Measurements from ENCODE around the gene BICRAL. TPM values are rescaled to one million over a fixed set of nuclear protein-coding genes. Genes with fewer than 3 reads are reported as not detected.

The BICRAL gene
- total RNA-seq, 2 donors from 2014 or later = 21.0 to 26.2 TPM

GRCh38 chr6:42783177-42783875, 1.5 kb downstream of the BICRAL start:
- no peaks in the 10 kb centered on the region for H3K4me1 ChIP-seq (replicated peaks)
- no peaks in the 10 kb centered on the region for H3K9me3 ChIP-seq
- H3K27me3 ChIP-seq (replicated peaks; ENCODE audit: insufficient read depth) = no peaks in the 10 kb centered on the region
- peak overlapping the region; percentile 67 to 98 for H3K4me3 ChIP-seq
- no peaks in the 10 kb centered on the region for H3K36me3 ChIP-seq
- peak overlapping the region; percentile 98 to 100 for H3K27ac ChIP-seq
- TF ChIP-seq POLR2A (IDR thresholded peaks at IDR 0.05) (peak; percentile 15), POLR2AphosphoS5 (IDR thresholded peaks at IDR 0.05) (peak; percentile 45), CTCF (IDR thresholded peaks at IDR 0.05) (no peak)
- intact Hi-C loops (cut with DNase I) = no loop called here
- under 1% methylated on average over 70 of the region's 79 CpGs for WGBS
- DNase-seq (ENCODE audit: low spot score) = peak; percentile 68

DNA sequence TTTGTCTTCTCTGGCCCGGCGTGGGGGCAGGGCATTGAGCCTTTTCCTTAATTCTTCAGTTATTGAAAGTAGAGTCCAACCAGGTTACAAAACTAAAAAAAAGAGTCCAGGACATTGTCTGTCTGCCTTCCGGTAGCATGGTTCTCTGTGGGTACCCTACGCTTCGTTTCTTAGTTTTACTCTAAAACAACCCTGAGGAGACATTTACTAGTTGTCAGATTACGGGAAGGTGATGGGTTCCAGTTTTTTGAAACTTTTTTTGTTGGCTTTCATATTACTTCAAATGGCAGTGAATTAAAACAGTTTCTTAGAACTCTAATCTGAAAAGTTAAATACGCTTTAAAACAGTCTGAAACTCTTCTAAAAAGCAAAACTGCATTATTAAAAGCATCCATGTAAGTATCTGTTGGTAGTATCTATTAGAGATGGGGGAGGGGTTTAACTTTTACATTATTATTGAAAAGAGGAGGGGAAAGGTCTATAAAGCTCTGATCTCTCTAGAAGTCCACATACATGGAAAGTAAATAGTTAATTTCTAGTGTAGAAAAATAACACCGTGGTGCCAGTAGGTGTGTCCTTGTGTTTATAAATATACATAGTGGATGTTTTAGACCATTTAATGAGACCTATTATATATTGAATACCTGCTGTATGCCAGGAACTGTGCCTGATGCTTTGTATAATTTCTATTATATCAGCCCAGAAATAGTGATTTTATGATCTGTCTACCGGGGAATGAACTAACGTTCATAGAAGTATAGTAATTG, 2.2 kb downstream of the BICRAL start:
- DNase-seq (ENCODE audit: low spot score) = no peak

DNA sequence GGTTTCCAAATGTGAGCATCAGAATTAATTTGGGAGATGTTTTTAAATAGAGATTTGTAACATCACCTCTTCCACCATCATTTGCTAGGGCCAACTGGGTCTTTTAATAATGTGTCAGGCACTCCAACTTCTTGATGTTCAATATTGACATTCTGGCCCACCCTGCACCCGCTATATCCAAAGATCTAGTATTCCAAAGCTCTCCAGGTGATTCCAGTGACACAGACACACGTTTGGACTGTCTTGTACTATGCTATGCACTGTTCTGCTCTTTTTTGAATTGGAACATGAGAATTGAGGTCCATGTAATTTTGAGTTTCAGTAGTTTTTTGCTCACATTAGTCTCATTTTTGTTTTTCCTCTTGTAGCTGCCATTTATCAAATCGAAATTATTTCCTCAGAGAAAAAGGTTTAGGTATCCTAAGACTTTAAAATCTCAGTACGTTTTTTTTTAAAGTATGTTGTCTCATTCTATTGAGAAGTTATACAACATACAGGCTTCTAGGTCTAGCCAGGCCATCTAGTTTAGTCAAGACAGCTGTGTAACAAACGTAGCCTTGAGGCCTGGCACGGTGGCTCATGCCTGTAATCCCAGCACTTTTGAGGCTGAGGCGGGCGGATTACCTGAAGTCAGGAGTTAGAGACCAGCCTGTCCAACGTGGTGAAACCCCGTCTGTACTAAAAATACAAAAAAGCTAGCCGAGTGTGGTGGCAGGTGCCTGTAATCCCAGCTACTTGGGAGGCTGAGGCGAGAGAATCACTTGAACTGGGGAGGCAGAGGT, 3.1 kb downstream of the BICRAL start:
- H3K36me3 ChIP-seq = no peaks in the 10 kb centered on the region
- DNase-seq (ENCODE audit: low spot score) = no peak
- intact Hi-C loops (cut with DNase I) = loop anchor here (5.0 kb wide), 2 partner anchors 37 to 92 kb away; partner anchors contain the start of gene RPL7L1
- peak overlapping the region; percentile 67 to 98 for H3K4me3 ChIP-seq
- no peaks in the 10 kb centered on the region for H3K27me3 ChIP-seq (replicated peaks; ENCODE audit: insufficient read depth)
- no peaks in the 10 kb centered on the region for H3K4me1 ChIP-seq (replicated peaks)
- H3K9me3 ChIP-seq = no peaks in the 10 kb centered on the region
- H3K27ac ChIP-seq = peak overlapping the region; percentile 98 to 100
- TF ChIP-seq POLR2A (IDR thresholded peaks at IDR 0.05) (no peak), CTCF (IDR thresholded peaks at IDR 0.05) (no peak), POLR2AphosphoS5 (IDR thresholded peaks at IDR 0.05) (no peak)
- WGBS = 54% methylated on average over 12 of the region's 12 CpGs

More for the DNA sequence above, 2.2 kb downstream of the BICRAL start:
- Histone ChIP-seq H3K4me1 (replicated peaks) (no peaks in the 10 kb centered on the region), H3K4me3 (peak overlapping the region; percentile 67 to 98), H3K9me3 (no peaks in the 10 kb centered on the region), H3K27me3 (replicated peaks; ENCODE audit: insufficient read depth) (no peaks in the 10 kb centered on the region), H3K36me3 (no peaks in the 10 kb centered on the region), H3K27ac (peak overlapping the region; percentile 98 to 100)
- no peak for TF ChIP-seq POLR2AphosphoS5 (IDR thresholded peaks at IDR 0.05)
- peak in 1 of 4 experiments; percentile 18 for TF ChIP-seq CTCF (IDR thresholded peaks at IDR 0.05)
- 1% methylated on average over 10 of the region's 10 CpGs for WGBS
- intact Hi-C loops (cut with DNase I) = no loop called here

DNA sequence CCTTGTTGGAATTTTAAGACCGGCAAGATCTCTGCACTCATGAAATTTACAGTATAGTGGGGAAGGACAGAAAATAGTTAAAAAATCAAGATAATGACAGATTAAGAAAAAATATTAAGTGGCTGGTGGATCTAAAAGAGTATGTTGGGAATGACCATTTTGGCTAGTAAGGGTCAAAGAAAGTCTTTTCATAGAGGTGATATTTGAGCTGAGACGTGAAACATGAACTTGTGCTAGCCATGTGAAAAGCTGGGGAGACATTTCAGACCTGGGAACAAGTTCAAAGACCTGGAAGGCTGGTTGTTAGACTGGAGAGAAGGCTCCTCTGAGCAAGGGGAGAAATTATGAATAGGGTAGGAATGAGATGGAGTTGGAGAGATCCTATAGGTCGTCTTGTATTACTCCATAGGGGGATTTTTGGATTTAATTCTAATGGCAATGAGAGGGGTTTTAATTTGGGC, 4.7 kb downstream of the BICRAL start:
- Histone ChIP-seq H3K27me3 (replicated peaks; ENCODE audit: insufficient read depth) (no peaks in the 10 kb centered on the region), H3K9me3 (no peaks in the 10 kb centered on the region), H3K4me1 (replicated peaks) (no peaks in the 10 kb centered on the region), H3K36me3 (no peaks in the 10 kb centered on the region), H3K27ac (no peak overlapping the region), H3K4me3 (no peak overlapping the region)
- intact Hi-C loops (cut with DNase I) = loop anchor here (5.0 kb wide), 2 partner anchors 36 to 91 kb away; partner anchors contain the start of gene RPL7L1
- no peak for DNase-seq (ENCODE audit: low spot score)
- TF ChIP-seq POLR2AphosphoS5 (IDR thresholded peaks at IDR 0.05) = no peak
- TF ChIP-seq POLR2A (IDR thresholded peaks at IDR 0.05) = no peak
- no peak for TF ChIP-seq CTCF (IDR thresholded peaks at IDR 0.05)
- WGBS = 56% methylated on average over 3 of the region's 3 CpGs

Data from prostate gland (tissue), 2 donors.